GM12872 (cell line): ENCODE data around the gene LRRC28.

ENCODE experiments used
- CTCF ChIP-seq: IDR thresholded peaks from 3 replicates; pipeline ENCODE4 v1.5.1; 2011; ENCODE audit warnings: low read depth, mild to moderate bottlenecking, low read length, moderate library complexity; ENCODE audit not compliant: insufficient read depth

LRRC28 gene

GRCh38 chr15:99427668-99428361 is 176.5 kb downstream of the LRRC28 start:
- no peak for TF ChIP-seq CTCF

GRCh38 chr15:99429681-99430081 is 178.4 kb downstream of the LRRC28 start:
- TF ChIP-seq CTCF = no peak

GRCh38 chr15:99430881-99431401 is 179.7 kb downstream of the LRRC28 start:
- TF ChIP-seq CTCF = no peak

GRCh38 chr15:99431661-99432091 is 180.4 kb downstream of the LRRC28 start:
- no peak for TF ChIP-seq CTCF

GRCh38 chr15:99432271-99433025 is 181.2 kb downstream of the LRRC28 start:
- TF ChIP-seq CTCF = no peak

- no peak for TF ChIP-seq CTCF
Measured at GRCh38 chr15:99433026-99433756, 181.9 kb downstream of the LRRC28 start.
